ENCODE data around the gene ANKRD13B. TPM values are rescaled to one million over a fixed set of nuclear protein-coding genes. Genes with fewer than 3 reads are reported as not detected.

ANKRD13B gene
- total RNA-seq (ENCODE audit: unreplicated experiment) = 7.6 TPM
- long read RNA-seq, partial matches to known transcripts = 0 of 1 reads
- long read RNA-seq, other reads (novel, unspliced or antisense) = 1 of 1 reads

GRCh38 chr17:29592850-29593551 is at the start of gene ANKRD13B:
ANKRD13B (plus strand) TSS chr17:29593132; CDS start chr17:29593622, 490 bp downstream.
- Mint-ChIP-seq H3K27ac (ENCODE audit: unreplicated experiment) (no peak within 1 kb of the TSS), H3K4me1 (ENCODE audit: unreplicated experiment) (peaks cover 20% of the 10 kb centered on the region), H3K36me3 (ENCODE audit: low read depth, unreplicated experiment) (peaks cover 5% of the 10 kb centered on the region), H3K9me3 (ENCODE audit: unreplicated experiment) (no peaks in the 10 kb centered on the region), H3K4me3 (ENCODE audit: unreplicated experiment) (peak within 1 kb of the TSS; percentile 85), H3K27me3 (ENCODE audit: unreplicated experiment) (peaks cover 28% of the 10 kb centered on the region)
- TF ChIP-seq CTCF (IDR thresholded peaks at IDR 0.05; ENCODE audit: unreplicated experiment) = no peak
- no peak for DNase-seq (ENCODE audit: low spot score)

DNA sequence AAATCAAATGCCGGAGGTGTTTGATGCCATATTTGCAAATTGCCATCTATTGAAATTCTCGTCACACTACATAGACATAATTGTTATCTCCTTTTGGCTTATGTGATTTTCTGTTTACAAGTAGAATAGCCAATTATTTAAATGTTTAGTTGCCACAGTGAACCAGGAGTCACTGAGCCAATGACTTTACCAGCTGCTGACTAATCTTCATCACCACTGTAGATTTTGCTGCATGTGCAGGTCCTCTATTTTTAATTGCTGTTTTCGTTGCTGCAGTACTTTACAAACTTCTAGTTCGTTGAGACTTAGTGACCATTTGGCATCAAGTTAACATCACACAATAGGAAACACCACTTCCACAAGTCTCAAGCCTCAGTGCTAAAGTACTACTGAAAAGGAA is 48.9 kb upstream of the ANKRD13B start:
- no peak overlapping the region for H3K27ac Mint-ChIP-seq (ENCODE audit: unreplicated experiment)
- H3K9me3 Mint-ChIP-seq (ENCODE audit: unreplicated experiment) = no peaks in the 10 kb centered on the region
- peaks cover 4% of the 10 kb centered on the region for H3K27me3 Mint-ChIP-seq (ENCODE audit: unreplicated experiment)
- H3K36me3 Mint-ChIP-seq (ENCODE audit: low read depth, unreplicated experiment) = peaks cover 10% of the 10 kb centered on the region
- H3K4me3 Mint-ChIP-seq (ENCODE audit: unreplicated experiment) = no peak overlapping the region
- no peak for DNase-seq (ENCODE audit: low spot score)
- peaks cover 4% of the 10 kb centered on the region for H3K4me1 Mint-ChIP-seq (ENCODE audit: unreplicated experiment)
- no peak for TF ChIP-seq CTCF (IDR thresholded peaks at IDR 0.05; ENCODE audit: unreplicated experiment)

GRCh38 chr17:29546085-29546484 is 46.8 kb upstream of the ANKRD13B start:
- Mint-ChIP-seq H3K27me3 (ENCODE audit: unreplicated experiment) (peaks cover 4% of the 10 kb centered on the region), H3K27ac (ENCODE audit: unreplicated experiment) (peak overlapping the region; percentile 30), H3K9me3 (ENCODE audit: unreplicated experiment) (no peaks in the 10 kb centered on the region), H3K4me1 (ENCODE audit: unreplicated experiment) (peaks cover 4% of the 10 kb centered on the region), H3K4me3 (ENCODE audit: unreplicated experiment) (no peak overlapping the region), H3K36me3 (ENCODE audit: low read depth, unreplicated experiment) (peaks cover 10% of the 10 kb centered on the region)
- DNase-seq (ENCODE audit: low spot score) = no peak
- TF ChIP-seq CTCF (IDR thresholded peaks at IDR 0.05; ENCODE audit: unreplicated experiment) = no peak

- TF ChIP-seq CTCF (IDR thresholded peaks at IDR 0.05; ENCODE audit: unreplicated experiment) = no peak
- Mint-ChIP-seq H3K4me1 (ENCODE audit: unreplicated experiment) (peaks cover 4% of the 10 kb centered on the region), H3K36me3 (ENCODE audit: low read depth, unreplicated experiment) (peaks cover 10% of the 10 kb centered on the region), H3K27me3 (ENCODE audit: unreplicated experiment) (peaks cover 4% of the 10 kb centered on the region), H3K9me3 (ENCODE audit: unreplicated experiment) (no peaks in the 10 kb centered on the region), H3K27ac (ENCODE audit: unreplicated experiment) (peak overlapping the region; percentile 76), H3K4me3 (ENCODE audit: unreplicated experiment) (no peak overlapping the region)
- DNase-seq (ENCODE audit: low spot score) = no peak
Observed at GRCh38 chr17:29546830-29547229, 46.1 kb upstream of the ANKRD13B start.

DNA sequence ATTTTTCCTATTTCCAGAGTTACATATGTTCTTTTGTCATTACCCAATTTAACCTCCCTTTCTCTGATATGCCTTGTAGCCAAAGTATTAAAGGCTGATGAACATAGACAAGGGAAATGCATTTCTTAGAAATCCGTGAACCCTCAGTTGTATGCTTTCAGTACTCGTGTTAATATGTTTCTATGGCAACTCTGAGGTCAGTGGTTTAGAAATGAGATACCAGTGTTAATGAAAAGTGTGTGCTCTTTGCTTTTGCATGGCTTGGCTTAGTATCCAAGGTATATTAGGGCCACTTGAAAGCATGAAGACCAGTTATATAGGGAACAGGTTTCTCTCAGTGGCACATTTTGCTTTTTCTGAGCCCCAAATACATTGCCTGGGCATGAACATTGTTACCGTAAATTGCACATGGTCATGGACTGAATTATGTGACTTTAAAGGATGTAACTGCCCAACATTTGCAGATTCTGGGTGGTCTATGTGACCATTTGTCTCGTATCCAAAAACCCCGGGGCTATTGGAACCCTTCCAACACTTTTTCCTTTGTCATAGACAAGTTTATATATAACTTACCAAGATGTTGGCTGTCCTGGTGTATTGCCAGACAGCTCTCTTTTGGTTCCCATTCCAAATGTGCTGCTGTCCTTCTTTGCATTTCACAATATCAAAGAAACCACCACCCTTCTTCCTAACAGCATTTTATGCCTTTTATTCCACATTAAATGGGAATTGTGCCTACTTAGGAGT is 43.6 kb upstream of the ANKRD13B start:
- peaks cover 4% of the 10 kb centered on the region for H3K4me1 Mint-ChIP-seq (ENCODE audit: unreplicated experiment)
- no peak overlapping the region for H3K27ac Mint-ChIP-seq (ENCODE audit: unreplicated experiment)
- TF ChIP-seq CTCF (IDR thresholded peaks at IDR 0.05; ENCODE audit: unreplicated experiment) = no peak
- H3K4me3 Mint-ChIP-seq (ENCODE audit: unreplicated experiment) = no peak overlapping the region
- H3K9me3 Mint-ChIP-seq (ENCODE audit: unreplicated experiment) = no peaks in the 10 kb centered on the region
- no peaks in the 10 kb centered on the region for H3K36me3 Mint-ChIP-seq (ENCODE audit: low read depth, unreplicated experiment)
- no peak for DNase-seq (ENCODE audit: low spot score)
- peaks cover 4% of the 10 kb centered on the region for H3K27me3 Mint-ChIP-seq (ENCODE audit: unreplicated experiment)

Measured in endothelial cell (in vitro differentiated cells).